Ovary (tissue), 9 donors: ENCODE data around the gene RPS15. TPM values are rescaled to one million over a fixed set of nuclear protein-coding genes. Genes with fewer than 3 reads are reported as not detected.
A peak's percentile ranks its signal among the peaks of the same experiment; 100 is the strongest.

Source experiments
- DNase-seq, 5 donors: peaks; one replicate each; pipeline ENCODE4 v3.0.0-alpha.2; 2019 to 2020
- H3K27ac ChIP-seq, 2 donors: fragments of 200-600 bp; one replicate each; pipeline versions ENCODE4 v1.5.1 to v1.8.0; 2019 to 2022
- H3K27me3 ChIP-seq: fragments of 200-600 bp; one replicate; pipeline ENCODE4 v1.8.0; 2022
- H3K36me3 ChIP-seq: fragments of 200-600 bp; sonication (generic); one replicate; pipeline ENCODE4 v1.5.1; 2019
- H3K4me1 ChIP-seq: one replicate; pipeline ENCODE4 v1.8.1; 2013; ENCODE audit warnings: mild to moderate bottlenecking, moderate library complexity; ENCODE audit not compliant: insufficient read depth
- H3K4me3 ChIP-seq: fragments of 200-600 bp; sonication (generic); one replicate; pipeline ENCODE4 v1.5.1; 2017
- H3K9me3 ChIP-seq, 2 donors: fragments of 200-600 bp in 1 of 2; sonication (generic) in 1 of 2; one replicate each; pipeline versions ENCODE4 v1.5.1 to v1.8.1; 2013 to 2019; ENCODE audit warnings: mild to moderate bottlenecking in 1 of 2, moderate library complexity in 1 of 2
- EP300 ChIP-seq: sonication (generic); formaldehyde crosslinking; IDR thresholded peaks from one replicate; pipeline ENCODE4 v1.6.1; 2017; ENCODE audit warnings: antibody characterized with exemption
- POLR2A ChIP-seq: fragments of 450-650 bp; IDR thresholded peaks from one replicate; pipeline ENCODE4 v1.6.1; 2017; ENCODE audit warnings: antibody characterized with exemption, mild to moderate bottlenecking, moderate library complexity
- WGBS, 3 donors: extraction: QIAGEN DNeasy Blood & Tissue Kit in 1 of 3; methylation state at CpG; one replicate each; pipeline versions ENCODE4 v1.1.5 to v1.1.7; 2013 to 2017; 5-methylcytosine and 5-hydroxymethylcytosine counted together
- intact Hi-C, 4 donors: fragments of 100-400 bp; cut with DNase I; formaldehyde crosslinking; loops; one replicate each; pipeline versions ENCODE4 v1.11.0 to v1.15.1; 2022 to 2023
- polyA plus RNA-seq, 2 donors: library from polyadenylated mRNA; stranded (reverse); fragments of 200-250 nt in 1 of 2; fragments of 350-450 nt in 1 of 2; fragmentation: Illumina TruSeq in 1 of 2; extraction: RNeasy Lipid Tissue Mini Kit (QIAGEN cat#74804) in 1 of 2; gene quantifications; one replicate each; pipeline ENCODE4 v1.2.3, GENCODE V29; 2013 to 2014
- total RNA-seq, 7 donors: library from RNA; depleted of rRNA in 2 of 7; stranded (reverse); fragments of >200 nt in 2 of 7; fragmentation: NEBNext Ultra II Directional in 3 of 7; extraction: Animal tissue kit (Norgen Biotek cat#: 25700) in 3 of 7; gene quantifications; one replicate each; pipeline versions ENCODE4 v1.1.0 to v1.2.4, GENCODE V29; 2016 to 2023
- TF ChIP-seq, protein P1 (sequence below), 3 donors: fragments of 450-650 bp in 2 of 3; fragments of 200-600 bp in 1 of 3; IDR thresholded peaks; one replicate each; pipeline versions ENCODE4 v1.5.1 to v1.8.0; 2016 to 2022; ENCODE audit warnings: antibody characterized with exemption in 3 of 3, mild to moderate bottlenecking in 1 of 3
- donor health status: DM: no; HTN: no; CAD: no; lungs with moderate emphysema.
- donor health status: DM: no; HTN: no; CAD: no.
- donor health status: Bipolar disorder and iron deficiency.
- donor health status: DM: yes; HTN: yes; CAD: no.
- donor health status: DM: no; HTN: no; CAD: no.
- donor health status: DM: yes; HTN: yes; CAD: no.

Gene RPS15
- total and polyA plus RNA-seq, 9 donors: 174 to 7,253 (median 2,328) TPM

GRCh38 chr19:1409204-1410005 lies 28.8 kb upstream of the RPS15 start:
- Histone ChIP-seq H3K4me3 (peak overlapping the region; percentile 87), H3K9me3 (no peaks in the 10 kb centered on the region), H3K36me3 (no peaks in the 10 kb centered on the region), H3K4me1 (peaks cover 38% of the 10 kb centered on the region), H3K27me3 (no peaks in the 10 kb centered on the region), H3K27ac (peak overlapping the region in 1 of 2 donors; percentile 75)
- intact Hi-C loops: no loop called here
- WGBS, 3 donors: 38 to 53% (median 43%) methylated on average over 32 to 33 of the region's 33 CpGs
- no peak for DNase-seq
- TF ChIP-seq EP300 (no peak), POLR2A (no peak)
- TF ChIP-seq, protein P1, sequence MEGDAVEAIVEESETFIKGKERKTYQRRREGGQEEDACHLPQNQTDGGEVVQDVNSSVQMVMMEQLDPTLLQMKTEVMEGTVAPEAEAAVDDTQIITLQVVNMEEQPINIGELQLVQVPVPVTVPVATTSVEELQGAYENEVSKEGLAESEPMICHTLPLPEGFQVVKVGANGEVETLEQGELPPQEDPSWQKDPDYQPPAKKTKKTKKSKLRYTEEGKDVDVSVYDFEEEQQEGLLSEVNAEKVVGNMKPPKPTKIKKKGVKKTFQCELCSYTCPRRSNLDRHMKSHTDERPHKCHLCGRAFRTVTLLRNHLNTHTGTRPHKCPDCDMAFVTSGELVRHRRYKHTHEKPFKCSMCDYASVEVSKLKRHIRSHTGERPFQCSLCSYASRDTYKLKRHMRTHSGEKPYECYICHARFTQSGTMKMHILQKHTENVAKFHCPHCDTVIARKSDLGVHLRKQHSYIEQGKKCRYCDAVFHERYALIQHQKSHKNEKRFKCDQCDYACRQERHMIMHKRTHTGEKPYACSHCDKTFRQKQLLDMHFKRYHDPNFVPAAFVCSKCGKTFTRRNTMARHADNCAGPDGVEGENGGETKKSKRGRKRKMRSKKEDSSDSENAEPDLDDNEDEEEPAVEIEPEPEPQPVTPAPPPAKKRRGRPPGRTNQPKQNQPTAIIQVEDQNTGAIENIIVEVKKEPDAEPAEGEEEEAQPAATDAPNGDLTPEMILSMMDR (IDR thresholded peaks at IDR 0.05): no peak

DNA sequence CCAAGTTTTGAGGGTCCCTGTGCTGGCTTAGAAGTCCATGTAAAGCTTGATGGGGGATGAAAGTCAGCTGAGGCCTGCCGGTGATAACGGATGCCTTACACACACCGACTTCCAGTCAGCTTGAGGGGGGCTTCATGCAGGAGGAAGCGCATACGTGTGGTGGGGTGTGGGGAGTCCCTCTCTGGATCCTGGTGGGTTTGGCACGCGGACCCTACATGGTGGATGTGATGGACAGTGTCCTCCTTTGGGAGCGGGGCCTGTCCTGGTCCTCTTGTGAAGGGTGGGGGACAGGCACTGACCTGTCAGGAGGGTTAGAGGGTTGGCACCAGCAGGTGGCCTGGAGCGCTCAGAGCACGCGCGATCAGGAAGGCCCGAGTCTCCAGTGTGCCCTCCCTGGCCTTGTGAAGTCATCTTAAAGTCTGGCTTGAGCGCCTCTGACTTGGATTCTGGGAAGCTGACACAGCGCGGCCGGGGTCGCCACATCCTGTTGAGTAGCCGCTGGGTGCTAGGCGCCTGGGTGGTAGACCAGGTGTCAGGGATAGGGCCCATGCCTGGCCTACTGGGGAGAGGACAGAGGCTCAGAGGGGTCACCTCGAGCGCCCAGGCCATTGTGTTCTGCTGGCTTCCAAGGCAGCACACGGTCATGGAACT lies 27.9 kb upstream of the RPS15 start:
- intact Hi-C loops: no loop called here
- DNase-seq: peak in 1 of 5 donors; percentile 44
- Histone ChIP-seq H3K4me1 (peaks cover 43% of the 10 kb centered on the region), H3K27ac (no peak overlapping the region), H3K9me3 (no peaks in the 10 kb centered on the region), H3K36me3 (no peaks in the 10 kb centered on the region), H3K27me3 (no peaks in the 10 kb centered on the region), H3K4me3 (no peak overlapping the region)
- WGBS, 3 donors: 59 to 73% (median 62%) methylated on average over 23 of the region's 23 CpGs
- TF ChIP-seq POLR2A (no peak), EP300 (no peak)
- TF ChIP-seq, protein P1 (IDR thresholded peaks at IDR 0.05): no peak

GRCh38 chr19:1410789-1411188 lies 27.4 kb upstream of the RPS15 start:
- Histone ChIP-seq H3K4me3 (no peak overlapping the region), H3K27me3 (no peaks in the 10 kb centered on the region), H3K36me3 (no peaks in the 10 kb centered on the region), H3K27ac (no peak overlapping the region), H3K9me3 (no peaks in the 10 kb centered on the region), H3K4me1 (peaks cover 43% of the 10 kb centered on the region)
- 61 to 66% (median 66%) methylated on average over 8 to 9 of the region's 9 CpGs for WGBS, 3 donors
- intact Hi-C loops: no loop called here
- DNase-seq: peak in 1 of 5 donors; percentile 24
- TF ChIP-seq POLR2A (no peak), EP300 (no peak)
- TF ChIP-seq, protein P1 (IDR thresholded peaks at IDR 0.05): no peak

DNA sequence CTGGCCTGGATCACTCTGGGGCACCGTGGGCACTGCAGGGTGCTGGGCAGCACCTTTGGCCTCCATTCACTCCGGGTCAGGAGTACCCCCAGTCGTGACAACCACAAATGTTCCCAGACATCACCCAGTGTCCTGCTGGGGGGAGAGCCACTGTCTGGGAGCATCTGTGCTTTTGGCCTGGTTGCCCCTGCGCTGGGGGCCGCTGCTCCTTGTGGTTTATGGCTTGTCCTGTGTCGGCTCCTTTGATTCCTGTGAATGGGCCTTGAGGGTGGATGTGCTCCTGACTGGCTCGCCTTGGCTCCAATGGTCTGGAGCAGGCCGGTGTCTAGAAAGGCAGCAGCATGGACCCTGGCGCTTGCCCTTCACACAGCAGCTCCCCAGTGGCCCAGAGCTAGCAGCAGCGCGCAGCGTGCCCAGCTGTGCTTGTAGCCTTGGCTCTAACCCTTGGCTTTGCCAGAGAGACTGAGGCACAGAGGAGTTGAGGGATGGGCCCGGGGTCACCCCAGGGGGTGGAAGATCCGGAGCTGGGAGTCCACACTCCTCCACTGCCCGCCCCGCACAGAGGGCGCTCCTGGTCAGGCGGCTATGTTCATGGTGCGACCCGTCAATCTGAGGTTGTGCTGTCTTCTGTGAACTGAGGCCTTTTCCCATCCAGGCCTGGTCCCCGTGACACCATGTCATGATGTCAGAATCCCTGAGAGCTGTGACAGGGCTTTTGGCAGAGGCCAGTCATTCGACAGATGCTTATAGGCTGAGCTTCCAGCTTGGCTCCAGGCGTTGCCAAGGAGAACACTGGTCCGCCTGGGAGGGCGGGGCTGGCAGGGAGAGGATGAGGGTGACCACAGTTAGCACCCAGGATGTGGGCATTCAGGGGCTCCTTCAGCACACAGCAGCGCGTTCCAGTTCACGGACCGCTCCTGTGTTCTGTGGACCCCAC lies 26.7 kb upstream of the RPS15 start:
- DNase-seq: peak in 2 of 5 donors; percentile 24 to 39
- Histone ChIP-seq H3K27ac (no peak overlapping the region), H3K27me3 (no peaks in the 10 kb centered on the region), H3K9me3 (no peaks in the 10 kb centered on the region), H3K4me1 (peaks cover 48% of the 10 kb centered on the region), H3K36me3 (no peaks in the 10 kb centered on the region), H3K4me3 (no peak overlapping the region)
- intact Hi-C loops: no loop called here
- TF ChIP-seq, protein P1 (IDR thresholded peaks at IDR 0.05): no peak
- TF ChIP-seq POLR2A (no peak), EP300 (no peak)
- WGBS, 3 donors: 62 to 70% (median 63%) methylated on average over 26 to 29 of the region's 29 CpGs
